ENCODE results near the gene CABCOCO1.
"Not testable (repeated sequence)": the region's sequence is repeated elsewhere in the genome, so short reads cannot be mapped to it uniquely, and the experiment has no call there.

CABCOCO1 gene

GRCh38 chr10:61735882-61736281, 73.2 kb downstream of the CABCOCO1 start:
- Histone ChIP-seq H2AFZ (ENCODE audit: low read depth, low read length) (no peak overlapping the region), H3K36me3 (ENCODE audit: insufficient read depth, low read length) (no peaks in the 10 kb centered on the region), H3K27me3 (ENCODE audit: insufficient read depth, low read length, poor library complexity) (no peaks in the 10 kb centered on the region), H3K4me1 (ENCODE audit: insufficient read depth, low read length) (no peaks in the 10 kb centered on the region), H3K79me2 (ENCODE audit: insufficient read depth, low read length) (no peaks in the 10 kb centered on the region), H3K9me3 (ENCODE audit: insufficient read depth, low read length, severe bottlenecking) (no peaks in the 10 kb centered on the region), H3K4me3 (ENCODE audit: low read depth in 1 of 2, low read length in 2 of 2) (no peak overlapping the region), H3K4me2 (ENCODE audit: insufficient read depth, low read length) (no peak overlapping the region), H3K9ac (ENCODE audit: low read depth, low read length) (no peak overlapping the region), H4K20me1 (ENCODE audit: insufficient read depth, low read length) (no peaks in the 10 kb centered on the region), H3K27ac (ENCODE audit: low read length) (no peak overlapping the region)
- no peak for DNase-seq
- TF ChIP-seq CTCF (IDR thresholded peaks at IDR 0.05; ENCODE audit: borderline replicate concordance, extremely low read depth, low read length, poor library complexity, severe bottlenecking) (no peak), EZH2 (IDR thresholded peaks at IDR 0.05; ENCODE audit: borderline replicate concordance, low read depth, low read length, severe bottlenecking) (no peak)
- no peak for ATAC-seq (ENCODE audit: insufficient read depth, low read depth)

- not testable (repeated sequence) for H3K27me3 ChIP-seq (ENCODE audit: insufficient read depth, low read length, poor library complexity); H2AFZ ChIP-seq (ENCODE audit: low read depth, low read length); ATAC-seq (ENCODE audit: insufficient read depth, low read depth); H3K27ac ChIP-seq (ENCODE audit: low read length); H3K9ac ChIP-seq (ENCODE audit: low read depth, low read length); H4K20me1 ChIP-seq (ENCODE audit: insufficient read depth, low read length); H3K36me3 ChIP-seq (ENCODE audit: insufficient read depth, low read length); H3K4me2 ChIP-seq (ENCODE audit: insufficient read depth, low read length); H3K79me2 ChIP-seq (ENCODE audit: insufficient read depth, low read length); H3K4me1 ChIP-seq (ENCODE audit: insufficient read depth, low read length); H3K4me3 ChIP-seq (ENCODE audit: low read depth in 1 of 2, low read length in 2 of 2); H3K9me3 ChIP-seq (ENCODE audit: insufficient read depth, low read length, severe bottlenecking); DNase-seq
Measured at GRCh38 chr10:61737455-61737854, 74.7 kb downstream of the CABCOCO1 start.

- TF ChIP-seq EZH2 (IDR thresholded peaks at IDR 0.05; ENCODE audit: borderline replicate concordance, low read depth, low read length, severe bottlenecking) (no peak), CTCF (IDR thresholded peaks at IDR 0.05; ENCODE audit: borderline replicate concordance, extremely low read depth, low read length, poor library complexity, severe bottlenecking) (no peak)
- no peak overlapping the region for H2AFZ ChIP-seq (ENCODE audit: low read depth, low read length)
- no peak for DNase-seq
- no peaks in the 10 kb centered on the region for H3K9me3 ChIP-seq (ENCODE audit: insufficient read depth, low read length, severe bottlenecking)
- H3K27ac ChIP-seq (ENCODE audit: low read length): no peak overlapping the region
- no peaks in the 10 kb centered on the region for H3K4me1 ChIP-seq (ENCODE audit: insufficient read depth, low read length)
- H3K79me2 ChIP-seq (ENCODE audit: insufficient read depth, low read length): no peaks in the 10 kb centered on the region
- no peaks in the 10 kb centered on the region for H4K20me1 ChIP-seq (ENCODE audit: insufficient read depth, low read length)
- no peak overlapping the region for H3K4me2 ChIP-seq (ENCODE audit: insufficient read depth, low read length)
- ATAC-seq (ENCODE audit: insufficient read depth, low read depth): no peak
- no peaks in the 10 kb centered on the region for H3K27me3 ChIP-seq (ENCODE audit: insufficient read depth, low read length, poor library complexity)
- no peak overlapping the region for H3K9ac ChIP-seq (ENCODE audit: low read depth, low read length)
- no peaks in the 10 kb centered on the region for H3K36me3 ChIP-seq (ENCODE audit: insufficient read depth, low read length)
- H3K4me3 ChIP-seq (ENCODE audit: low read depth in 1 of 2, low read length in 2 of 2): no peak overlapping the region
Measured at GRCh38 chr10:61742812-61743211, 80.1 kb downstream of the CABCOCO1 start.

GRCh38 chr10:61744469-61744868, 81.7 kb downstream of the CABCOCO1 start:
- Histone ChIP-seq H3K4me2 (ENCODE audit: insufficient read depth, low read length) (no peak overlapping the region), H3K27me3 (ENCODE audit: insufficient read depth, low read length, poor library complexity) (no peaks in the 10 kb centered on the region), H3K4me1 (ENCODE audit: insufficient read depth, low read length) (no peaks in the 10 kb centered on the region), H4K20me1 (ENCODE audit: insufficient read depth, low read length) (no peaks in the 10 kb centered on the region), H2AFZ (ENCODE audit: low read depth, low read length) (no peak overlapping the region), H3K4me3 (ENCODE audit: low read depth in 1 of 2, low read length in 2 of 2) (no peak overlapping the region), H3K27ac (ENCODE audit: low read length) (no peak overlapping the region), H3K79me2 (ENCODE audit: insufficient read depth, low read length) (no peaks in the 10 kb centered on the region), H3K36me3 (ENCODE audit: insufficient read depth, low read length) (no peaks in the 10 kb centered on the region), H3K9me3 (ENCODE audit: insufficient read depth, low read length, severe bottlenecking) (no peaks in the 10 kb centered on the region), H3K9ac (ENCODE audit: low read depth, low read length) (no peak overlapping the region)
- DNase-seq: no peak
- no peak for ATAC-seq (ENCODE audit: insufficient read depth, low read depth)
- TF ChIP-seq CTCF (IDR thresholded peaks at IDR 0.05; ENCODE audit: borderline replicate concordance, extremely low read depth, low read length, poor library complexity, severe bottlenecking) (peak; percentile 50), EZH2 (IDR thresholded peaks at IDR 0.05; ENCODE audit: borderline replicate concordance, low read depth, low read length, severe bottlenecking) (no peak)

Data from DND-41 (cell line).